Measurements from ENCODE around the gene ZGPAT.

DNA sequence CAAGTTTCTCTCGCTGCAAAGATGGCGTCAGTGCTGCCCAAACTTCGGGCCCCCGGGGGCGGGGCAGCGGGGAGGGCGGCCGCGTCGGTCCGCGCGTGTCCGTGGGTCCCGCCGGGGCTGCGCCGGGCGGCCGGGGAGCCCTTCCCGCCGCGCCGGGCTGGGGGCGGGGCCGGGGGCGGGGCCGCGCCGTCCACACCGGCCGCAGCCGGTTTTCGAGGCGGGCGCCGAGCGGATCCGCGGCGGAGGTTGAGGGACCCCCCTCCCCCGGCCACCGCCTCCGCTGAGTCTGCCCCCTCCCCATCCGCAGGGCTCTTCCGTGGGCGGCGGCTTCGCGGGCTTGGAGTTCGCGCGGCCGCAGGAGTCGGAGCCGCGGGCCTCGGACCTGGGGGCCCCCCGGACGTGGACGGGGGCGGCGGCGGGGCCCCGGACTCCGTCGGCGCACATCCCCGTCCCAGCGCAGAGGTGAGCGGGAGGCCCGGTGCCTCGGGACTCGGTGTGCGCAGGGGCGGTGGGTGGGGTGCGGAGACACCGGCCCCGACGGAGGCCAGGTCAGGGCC, 32.3 kb downstream of the ZGPAT start:
- no peak for TF ChIP-seq POLR2A (IDR thresholded peaks at IDR 0.05; ENCODE audit: low read length)
- TF ChIP-seq GATA1 (IDR thresholded peaks at IDR 0.05; ENCODE audit: low read depth, low read length) = no peak

Data from erythroblast (primary cell).